H1 (cell line): ENCODE results near the gene GRIA3. TPM values are rescaled to one million over a fixed set of nuclear protein-coding genes. Genes with fewer than 3 reads are reported as not detected.

ENCODE experiments used
- CTCF ChIA-PET: fragments of 300-600 bp; sonication (Branson Sonifier 250); formaldehyde crosslinking; loops from one replicate; lab custom pipeline; 2021; ENCODE audit not compliant: partially characterized antibody; lab: Charles Lee
- POLR2A ChIA-PET: fragments of 300-600 bp; sonication (Branson Sonifier 250); formaldehyde crosslinking; loops from one replicate; lab custom pipeline; 2021; ENCODE audit warnings: inconsistent platforms; ENCODE audit not compliant: partially characterized antibody; lab: Charles Lee
- DNase-seq, 2 experiments: peaks; one replicate each; pipeline versions ENCODE4 v3.0.0 to v3.0.0-alpha.2; 2010 to 2022; ENCODE audit warnings: low spot score in 2 of 2, low read depth in 1 of 2, mixed read lengths in 1 of 2
- FAIRE-seq: peaks from 2 replicates; lab custom pipeline; 2011; peaks lifted over from hg19 to GRCh38; lab: Jason Lieb, UNC
- H2AFZ ChIP-seq: 2 replicates; pipeline ENCODE4 v1.8.1; 2012; ENCODE audit warnings: low read length, inconsistent platforms
- H2AK5ac ChIP-seq: 2 replicates; pipeline ENCODE4 v1.6.1; 2013; ENCODE audit warnings: low read depth, low read length
- H2BK120ac ChIP-seq: replicated peaks from 2 replicates; pipeline ENCODE3; 2013; ENCODE audit warnings: low read depth, low read length, inconsistent platforms
- H2BK12ac ChIP-seq: 2 replicates; pipeline ENCODE4 v1.6.1; 2013; ENCODE audit warnings: low read depth, low read length
- H2BK15ac ChIP-seq: 2 replicates; pipeline ENCODE4 v1.6.1; 2013; ENCODE audit warnings: low read length
- H2BK20ac ChIP-seq: 2 replicates; pipeline ENCODE4 v1.6.1; 2013; ENCODE audit warnings: low read length
- H2BK5ac ChIP-seq: 2 replicates; pipeline ENCODE4 v1.6.1; 2013; ENCODE audit warnings: low read depth, low read length
- H3K14ac ChIP-seq: 2 replicates; pipeline ENCODE4 v1.6.1; 2013; ENCODE audit warnings: inconsistent platforms; ENCODE audit not compliant: insufficient read length
- H3K18ac ChIP-seq: 2 replicates; pipeline ENCODE4 v1.6.1; 2013; ENCODE audit warnings: low read length; ENCODE audit errors: extremely low read depth
- H3K23ac ChIP-seq: 2 replicates; pipeline ENCODE4 v1.6.1; 2013; ENCODE audit warnings: inconsistent platforms; ENCODE audit not compliant: insufficient read length
- H3K23me2 ChIP-seq: 2 replicates; pipeline ENCODE4 v1.6.1; 2013; ENCODE audit warnings: low read depth, low read length
- H3K27ac ChIP-seq: 2 replicates; pipeline ENCODE4 v1.6.1; 2011; ENCODE audit warnings: low read depth, low read length, inconsistent platforms
- H3K27me3 ChIP-seq, 4 experiments: replicated peaks in 1 of 4; 1 replicate in 1 of 4; 2 replicates in 3 of 4; pipeline versions ENCODE4 v1.6.1 to v1.8.1; 2011 to 2013; ENCODE audit warnings: low read length in 3 of 4, mild to moderate bottlenecking in 3 of 4, inconsistent platforms in 2 of 4, mixed read lengths in 2 of 4, moderate library complexity in 1 of 4; ENCODE audit not compliant: control insufficient read depth in 3 of 4, insufficient read depth in 3 of 4; ENCODE audit errors: extremely low read depth in 1 of 4
- H3K36me3 ChIP-seq, 4 experiments: 2 replicates each; pipeline versions ENCODE4 v1.6.1 to v1.8.1; 2011 to 2013; ENCODE audit warnings: mild to moderate bottlenecking in 4 of 4, low read length in 3 of 4, moderate library complexity in 2 of 4, control low read depth in 1 of 4, inconsistent platforms in 1 of 4; ENCODE audit not compliant: insufficient read depth in 4 of 4, control insufficient read depth in 2 of 4
- H3K4ac ChIP-seq: replicated peaks from 2 replicates; pipeline ENCODE3; 2013; ENCODE audit warnings: low read length, low read depth, mixed read lengths, inconsistent platforms; ENCODE audit not compliant: insufficient read length
- H3K4me1 ChIP-seq, 4 experiments: replicated peaks in 1 of 4; 1 replicate in 1 of 4; 2 replicates in 3 of 4; pipeline versions ENCODE4 v1.6.1 to v1.8.1; 2011 to 2013; ENCODE audit warnings: low read length in 3 of 4, inconsistent platforms in 2 of 4, mixed read lengths in 1 of 4; ENCODE audit not compliant: insufficient read depth in 4 of 4, control insufficient read depth in 3 of 4
- H3K4me2 ChIP-seq, 2 experiments: 2 replicates each; pipeline versions ENCODE4 v1.6.1 to v1.8.1; 2011 to 2013; ENCODE audit warnings: low read depth in 2 of 2, low read length in 2 of 2, control low read depth in 1 of 2, inconsistent platforms in 1 of 2, mild to moderate bottlenecking in 1 of 2; ENCODE audit not compliant: insufficient read depth in 1 of 2
- H3K4me3 ChIP-seq, 4 experiments: fragments of 200-600, 300-600 bp in 1 of 4; sonication (generic), shearing (Covaris generic), sonication (Bioruptor Twin) in 1 of 4; 2 replicates each; pipeline versions ENCODE4 v1.5.1 to v1.8.1; 2011 to 2016; ENCODE audit warnings: low read length in 4 of 4, low read depth in 3 of 4, control low read depth in 2 of 4, inconsistent platforms in 2 of 4, mild to moderate bottlenecking in 2 of 4, mixed read lengths in 1 of 4, moderate library complexity in 1 of 4; ENCODE audit not compliant: insufficient read depth in 2 of 4; ENCODE audit errors: extremely low read depth in 1 of 4
- H3K56ac ChIP-seq: replicated peaks from 2 replicates; pipeline ENCODE3; 2013; ENCODE audit warnings: low read depth, mild to moderate bottlenecking, mixed read lengths, low read length, inconsistent platforms; ENCODE audit not compliant: insufficient read length
- H3K79me1 ChIP-seq: 2 replicates; pipeline ENCODE4 v1.6.1; 2013; ENCODE audit warnings: low read depth, low read length, control low read depth
- H3K79me2 ChIP-seq, 2 experiments: 2 replicates each; pipeline versions ENCODE4 v1.6.1 to v1.8.1; 2012 to 2013; ENCODE audit warnings: low read length in 2 of 2, mild to moderate bottlenecking in 2 of 2, inconsistent platforms in 1 of 2; ENCODE audit not compliant: insufficient read depth in 2 of 2, control insufficient read depth in 1 of 2
- H3K9ac ChIP-seq, 4 experiments: replicated peaks in 1 of 4; 1 replicate in 1 of 4; 2 replicates in 3 of 4; pipeline versions ENCODE4 v1.6.1 to v1.8.1; 2011 to 2013; ENCODE audit warnings: low read depth in 3 of 4, low read length in 3 of 4, control low read depth in 2 of 4, mild to moderate bottlenecking in 2 of 4, moderate library complexity in 2 of 4, inconsistent platforms in 1 of 4; ENCODE audit errors: extremely low read depth in 1 of 4
- H3K9me3 ChIP-seq, 2 experiments: 2 replicates each; pipeline versions ENCODE4 v1.6.1 to v1.8.1; 2012 to 2013; ENCODE audit warnings: mild to moderate bottlenecking in 2 of 2, moderate library complexity in 2 of 2, control low read depth in 1 of 2, inconsistent platforms in 1 of 2, low read depth in 1 of 2, low read length in 1 of 2, mixed read lengths in 1 of 2; ENCODE audit not compliant: insufficient read depth in 2 of 2
- H4K20me1 ChIP-seq, 2 experiments: replicated peaks in 1 of 2; 2 replicates each; pipeline versions ENCODE3 to v1.8.1; 2011 to 2013; ENCODE audit warnings: inconsistent platforms in 2 of 2, low read length in 2 of 2, mild to moderate bottlenecking in 1 of 2; ENCODE audit not compliant: insufficient read depth in 2 of 2, control insufficient read depth in 1 of 2
- H4K5ac ChIP-seq: 2 replicates; pipeline ENCODE4 v1.6.1; 2013; ENCODE audit warnings: low read length, low read depth, mixed read lengths, inconsistent platforms; ENCODE audit not compliant: insufficient read length
- H4K8ac ChIP-seq: 2 replicates; pipeline ENCODE4 v1.8.0; 2013; ENCODE audit warnings: mild to moderate bottlenecking, moderate library complexity, low read length, inconsistent platforms; ENCODE audit not compliant: insufficient read depth; ENCODE audit errors: extremely low read depth
- H4K91ac ChIP-seq: replicated peaks from 2 replicates; pipeline ENCODE3; 2013; ENCODE audit warnings: low read length, mixed read lengths, inconsistent platforms; ENCODE audit not compliant: insufficient read length
- ASH2L ChIP-seq: fragments of 200-600, 300-600 bp; sonication (generic); IDR thresholded peaks from one replicate; pipeline ENCODE4 v1.7.1; 2017; ENCODE audit warnings: low read length
- BACH1 ChIP-seq: IDR thresholded peaks from 2 replicates; pipeline ENCODE4 v1.6.1; 2012; ENCODE audit warnings: low read length, improper control_type of control experiment
- CBX5 ChIP-seq: fragments of 300-800, 300-1000 bp; sonication (generic); IDR thresholded peaks from 2 replicates; pipeline ENCODE4 v1.7.1; 2016; ENCODE audit warnings: antibody characterized with exemption, low read length, low read depth
- HDAC6 ChIP-seq: IDR thresholded peaks from one replicate; pipeline ENCODE4 v1.7.1; 2012; ENCODE audit warnings: low read depth, mild to moderate bottlenecking, inconsistent platforms, low read length, moderate library complexity
- JUN ChIP-seq: IDR thresholded peaks from 2 replicates; pipeline ENCODE4 v1.6.1; 2011; ENCODE audit warnings: low read depth, mild to moderate bottlenecking, improper control_type of control experiment, low read length
- NRF1 ChIP-seq: IDR thresholded peaks from 2 replicates; pipeline ENCODE4 v1.6.1; 2011; ENCODE audit warnings: mild to moderate bottlenecking, low read depth, low read length, improper control_type of control experiment
- PHF8 ChIP-seq: fragments of 200-600 bp; sonication (generic); conservative IDR thresholded peaks from 2 replicates; pipeline ENCODE4 v1.7.1; 2012; ENCODE audit warnings: low read depth, mild to moderate bottlenecking, inconsistent platforms, low read length, moderate library complexity
- TCF12 ChIP-seq: IDR thresholded peaks from 2 replicates; pipeline ENCODE4 v1.6.1; 2011; ENCODE audit warnings: low read depth, mild to moderate bottlenecking, low read length
- YY1 ChIP-seq: IDR thresholded peaks from 2 replicates; pipeline ENCODE4 v1.6.1; 2011; ENCODE audit warnings: low read depth, mild to moderate bottlenecking, low read length
- WGBS, 2 experiments: shearing (Covaris generic) in 1 of 2; methylation state at CpG; one replicate each; pipeline versions ENCODE4 v1.1.6 to v1.1.7; 2013 to 2015; ENCODE audit warnings: low lambda C conversion rate in 2 of 2, mixed read lengths in 2 of 2, inconsistent platforms in 1 of 2, low coverage in 1 of 2, missing lambda C conversion rate in 1 of 2; ENCODE audit not compliant: insufficient replicate concordance in 2 of 2, insufficient coverage in 1 of 2, insufficient read length in 1 of 2; ENCODE audit errors: extremely low coverage in 1 of 2, missing lambda C conversion rate in 1 of 2; 5-methylcytosine and 5-hydroxymethylcytosine counted together
- polyA plus RNA-seq, 7 experiments: library from polyadenylated mRNA; depleted of rRNA in 3 of 7; stranded (reverse) in 5 of 7; unstranded in 2 of 7; fragments of >200 nt in 5 of 7; fragments of 200-250 nt in 2 of 7; gene quantifications; 1 replicate in 5 of 7; 2 replicates in 1 of 7; 4 replicates in 1 of 7; pipeline versions ENCODE4 v1.2.1 to v1.2.3, GENCODE V29; 2011 to 2013; ENCODE audit warnings: missing spikeins in 2 of 7, mixed read lengths in 2 of 7
- total RNA-seq: library from RNA; stranded (reverse); fragmentation: NEBNext Ultra II Directional; extraction: Animal tissue kit (Norgen Biotek cat#: 25700); gene quantifications from 2 replicates; pipeline ENCODE4 v1.2.1, GENCODE V29; 2021
- TF ChIP-seq, protein P1 (sequence below), 3 experiments: IDR thresholded peaks; 1 replicate in 2 of 3; 2 replicates in 1 of 3; pipeline versions ENCODE4 v1.5.1 to v1.6.1; 2011; ENCODE audit warnings: low read length in 3 of 3, mild to moderate bottlenecking in 3 of 3, inconsistent platforms in 2 of 3, low read depth in 1 of 3, moderate library complexity in 1 of 3; ENCODE audit not compliant: insufficient read depth in 1 of 3; ENCODE audit errors: control extremely low read depth in 1 of 3

Gene GRIA3
- total and polyA plus RNA-seq, 2 of the 8 experiments (the other 6 are each of a cell fraction or from before 2014, with no cell fraction given) = 2.6 to 3.0 TPM

DNA sequence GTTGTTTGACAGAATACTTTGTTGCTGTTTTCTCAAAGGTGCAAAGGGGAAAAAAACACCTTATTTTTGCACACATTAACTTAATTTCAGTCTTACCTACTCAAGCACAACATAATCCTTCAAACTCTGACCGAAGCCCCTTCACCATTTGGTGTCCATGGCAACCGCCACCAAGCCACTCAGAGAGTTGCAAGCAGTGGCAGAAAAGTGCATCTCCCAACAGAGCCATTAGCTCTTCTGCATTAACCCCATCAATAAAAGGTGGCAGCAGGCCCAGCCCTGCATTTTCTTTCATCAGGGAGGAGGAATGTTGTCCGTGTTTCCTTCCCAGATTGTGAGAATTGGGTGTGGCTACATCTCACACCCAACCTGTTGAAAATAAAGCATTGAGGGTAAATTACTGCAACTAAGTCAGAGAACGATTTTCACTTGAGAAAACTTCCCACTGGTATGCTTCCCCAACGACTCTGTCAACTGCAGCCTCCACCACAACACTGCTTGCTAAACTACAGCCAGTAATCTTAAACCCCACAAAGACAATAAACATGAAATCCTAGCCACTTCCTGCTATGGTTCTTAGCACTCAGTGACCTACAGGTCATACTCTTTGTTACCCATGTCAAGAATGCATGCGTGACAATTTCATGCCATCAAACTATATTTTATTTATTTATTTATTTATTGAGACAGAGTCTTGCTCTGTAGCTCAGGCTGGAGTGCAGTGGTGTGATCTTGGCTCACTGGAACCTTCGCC lies 154.0 kb downstream of the GRIA3 start:
- Histone ChIP-seq H2AFZ (no peak overlapping the region), H3K36me3 (no peaks in the 10 kb centered on the region), H3K56ac (no peak overlapping the region), H3K9me3 (no peaks in the 10 kb centered on the region), H2BK20ac (no peak overlapping the region), H3K27me3 (no peaks in the 10 kb centered on the region), H3K23ac (no peak overlapping the region), H4K20me1 (no peaks in the 10 kb centered on the region), H2BK15ac (no peak overlapping the region), H2BK12ac (no peak overlapping the region), H2AK5ac (no peak overlapping the region), H4K91ac (no peak overlapping the region), H3K27ac (no peak overlapping the region), H2BK5ac (no peak overlapping the region), H3K23me2 (no peaks in the 10 kb centered on the region), H4K8ac (no peak overlapping the region), H3K4me1 (no peaks in the 10 kb centered on the region; a peak in 1 of 7 replicates), H3K9ac (no peak overlapping the region), H3K79me2 (no peaks in the 10 kb centered on the region), H4K5ac (no peak overlapping the region), H3K4me2 (no peak overlapping the region), H3K4me3 (no peak overlapping the region), H3K18ac (no peak overlapping the region), H3K4ac (no peak overlapping the region), H2BK120ac (no peak overlapping the region), H3K14ac (no peak overlapping the region), H3K79me1 (no peaks in the 10 kb centered on the region)
- FAIRE-seq = peak; percentile 42
- DNase-seq = no peak
- ChIA-PET POLR2A (interaction anchor here (0.6 kb wide), 1 partner anchor 14 kb away, joined by 4 read pairs; no protein-coding TSS in a partner anchor), CTCF (no interaction called here)
- TF ChIP-seq HDAC6 = no peak
- no peak for TF ChIP-seq ASH2L
- no peak for TF ChIP-seq CBX5
- TF ChIP-seq YY1 = no peak
- no peak for TF ChIP-seq TCF12
- TF ChIP-seq, protein P1, sequence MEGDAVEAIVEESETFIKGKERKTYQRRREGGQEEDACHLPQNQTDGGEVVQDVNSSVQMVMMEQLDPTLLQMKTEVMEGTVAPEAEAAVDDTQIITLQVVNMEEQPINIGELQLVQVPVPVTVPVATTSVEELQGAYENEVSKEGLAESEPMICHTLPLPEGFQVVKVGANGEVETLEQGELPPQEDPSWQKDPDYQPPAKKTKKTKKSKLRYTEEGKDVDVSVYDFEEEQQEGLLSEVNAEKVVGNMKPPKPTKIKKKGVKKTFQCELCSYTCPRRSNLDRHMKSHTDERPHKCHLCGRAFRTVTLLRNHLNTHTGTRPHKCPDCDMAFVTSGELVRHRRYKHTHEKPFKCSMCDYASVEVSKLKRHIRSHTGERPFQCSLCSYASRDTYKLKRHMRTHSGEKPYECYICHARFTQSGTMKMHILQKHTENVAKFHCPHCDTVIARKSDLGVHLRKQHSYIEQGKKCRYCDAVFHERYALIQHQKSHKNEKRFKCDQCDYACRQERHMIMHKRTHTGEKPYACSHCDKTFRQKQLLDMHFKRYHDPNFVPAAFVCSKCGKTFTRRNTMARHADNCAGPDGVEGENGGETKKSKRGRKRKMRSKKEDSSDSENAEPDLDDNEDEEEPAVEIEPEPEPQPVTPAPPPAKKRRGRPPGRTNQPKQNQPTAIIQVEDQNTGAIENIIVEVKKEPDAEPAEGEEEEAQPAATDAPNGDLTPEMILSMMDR (IDR thresholded peaks at IDR 0.05; ENCODE audit: control extremely low read depth in 1 of 3, insufficient read depth in 1 of 3, low read depth in 1 of 3, low read length in 3 of 3) = no peak
- no peak for TF ChIP-seq BACH1
- TF ChIP-seq NRF1 = no peak
- no peak for TF ChIP-seq JUN
- no peak for TF ChIP-seq PHF8
- 86% methylated on average over 4 of the region's 7 CpGs; no CpG with 5 or more reads in 1 of the 2 experiments for WGBS, 2 experiments
